GM21381 (cell line): ENCODE data around the gene ZNF235.
A peak's percentile ranks its signal among the peaks of the same experiment; 100 is the strongest.
"Not testable (repeated sequence)": the region's sequence is repeated elsewhere in the genome, so short reads cannot be mapped to it uniquely, and the experiment has no call there.

ENCODE experiments used
- ATAC-seq: cut with Tn5 transposase; IDR thresholded peaks from one replicate; pipeline ENCODE4 v1.9.1; 2021; ENCODE audit warnings: mild to moderate bottlenecking, moderate library complexity; ENCODE audit not compliant: unreplicated experiment

ZNF235 gene

GRCh38 chr19:44304659-44305193 lies at the start of gene ZNF235:
Gene ZNF235, minus strand, starts transcription at chr19:44305025. Its CDS starts 1,621 bp downstream, at chr19:44303404.
- peak; percentile 93 for ATAC-seq

DNA sequence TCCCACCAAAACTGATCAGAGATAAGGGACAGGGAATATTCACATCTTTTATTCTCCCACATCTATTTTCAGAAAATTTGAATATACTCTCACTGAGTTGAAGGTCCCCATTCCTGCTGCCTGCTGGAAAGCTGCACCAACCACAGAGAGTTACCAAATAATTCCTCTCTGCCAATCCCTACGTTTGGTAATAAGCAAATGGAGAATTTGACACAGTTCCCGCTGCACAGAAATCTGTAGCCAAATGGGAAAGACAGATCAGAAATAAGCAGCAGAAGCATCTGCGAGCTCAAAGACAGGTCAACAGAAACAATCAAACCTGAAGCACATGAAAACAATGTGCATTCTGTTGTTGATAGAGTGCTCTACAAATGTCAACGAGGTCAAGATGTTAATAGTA lies 41.7 kb upstream of the ZNF235 start:
- no peak for ATAC-seq

DNA sequence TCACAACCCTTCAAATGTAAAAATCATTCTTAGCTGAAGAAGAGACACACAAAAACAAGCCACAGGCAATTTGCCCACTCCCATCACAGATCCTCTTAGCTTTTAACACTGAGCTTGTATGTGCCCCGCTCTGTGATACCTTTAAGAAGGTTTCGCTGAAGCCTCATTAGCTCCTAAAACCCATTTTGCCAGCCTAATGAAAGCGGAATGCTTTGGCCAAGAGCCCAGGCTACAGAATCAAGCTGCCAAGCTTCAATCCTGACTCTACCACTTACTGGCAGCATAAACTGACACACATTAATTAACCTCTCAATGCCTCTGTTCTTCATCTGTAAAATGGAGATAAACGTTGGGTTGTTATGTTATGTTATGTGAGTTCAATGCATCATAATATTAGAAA lies 41.1 kb upstream of the ZNF235 start:
- no peak for ATAC-seq

GRCh38 chr19:44344255-44344654 lies 39.4 kb upstream of the ZNF235 start:
- no peak for ATAC-seq

DNA sequence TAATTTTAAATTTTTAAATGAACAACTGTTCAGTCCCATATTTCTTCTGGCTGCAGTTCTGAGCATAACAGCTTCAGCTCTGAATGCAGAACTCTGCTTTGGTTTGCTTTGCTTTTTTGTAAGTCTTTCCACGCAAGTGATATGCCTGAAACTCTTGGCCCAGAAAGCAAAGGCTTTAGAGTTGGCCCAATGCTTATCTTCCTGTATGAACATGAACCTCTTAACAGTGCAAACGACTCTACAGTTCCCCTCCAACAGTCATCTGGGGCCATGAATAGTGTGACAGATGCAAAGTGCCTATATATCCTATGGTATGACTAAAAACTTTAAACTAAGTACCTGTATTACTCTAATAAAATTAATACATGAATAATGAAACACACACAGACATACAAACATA lies 37.0 kb upstream of the ZNF235 start:
- ATAC-seq = no peak

DNA sequence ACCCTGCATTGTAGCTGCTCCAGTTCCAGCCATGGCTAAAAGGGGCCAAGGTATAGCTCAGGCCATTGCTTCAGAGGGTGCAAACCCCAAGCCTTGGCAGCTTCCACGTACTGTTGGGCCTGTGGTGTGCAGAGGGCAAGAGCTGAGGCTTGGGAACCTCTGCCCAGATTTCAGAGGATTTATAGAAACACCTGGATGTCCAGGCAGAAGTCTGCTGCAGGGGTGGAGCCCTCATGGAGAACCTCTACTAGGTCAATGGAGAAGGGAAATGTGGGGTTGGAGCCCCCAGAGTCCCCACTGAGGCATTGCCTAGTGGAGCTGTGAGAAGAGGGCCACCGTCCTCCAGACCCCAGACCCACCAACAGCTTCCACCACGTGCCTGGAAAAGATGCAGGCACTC lies 29.8 kb upstream of the ZNF235 start:
- not testable (repeated sequence) for ATAC-seq

- no peak for ATAC-seq
Measured at GRCh38 chr19:44332145-44332544, 27.3 kb upstream of the ZNF235 start.

DNA sequence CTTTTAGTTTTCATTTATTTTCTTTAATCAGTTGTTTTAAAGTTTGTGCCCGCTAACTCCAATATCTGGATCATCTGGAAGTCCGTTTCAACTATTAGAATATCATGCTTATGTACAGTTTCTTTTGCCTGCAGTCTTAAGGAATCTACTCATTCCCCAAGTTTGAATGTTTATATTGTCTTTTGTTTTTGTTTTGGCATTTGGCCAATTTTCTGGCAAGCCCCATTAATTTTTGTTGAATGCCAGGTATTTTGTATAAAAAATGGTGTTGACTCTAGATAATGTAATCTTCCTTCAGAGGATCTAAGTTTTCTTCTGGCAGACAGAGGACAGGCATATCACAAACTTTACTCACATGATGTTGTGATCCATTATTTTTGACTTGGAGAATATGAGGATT lies 11.1 kb upstream of the ZNF235 start:
- ATAC-seq = no peak

GRCh38 chr19:44313231-44313630 lies 8.4 kb upstream of the ZNF235 start:
- no peak for ATAC-seq

- ATAC-seq = no peak
Measured at GRCh38 chr19:44308011-44308410, 3.2 kb upstream of the ZNF235 start.

- no peak for ATAC-seq
Measured at GRCh38 chr19:44306283-44306682, 1.5 kb upstream of the ZNF235 start.

GRCh38 chr19:44305457-44305856 lies 632 bp upstream of the ZNF235 start:
- ATAC-seq = no peak

- ATAC-seq = peak; percentile 7
Measured at GRCh38 chr19:44303976-44304568, 753 bp downstream of the ZNF235 start.

GRCh38 chr19:44303320-44303719 lies 1.5 kb downstream of the ZNF235 start:
- no peak for ATAC-seq

GRCh38 chr19:44284968-44285367 lies 19.9 kb downstream of the ZNF235 start:
- ATAC-seq = no peak

DNA sequence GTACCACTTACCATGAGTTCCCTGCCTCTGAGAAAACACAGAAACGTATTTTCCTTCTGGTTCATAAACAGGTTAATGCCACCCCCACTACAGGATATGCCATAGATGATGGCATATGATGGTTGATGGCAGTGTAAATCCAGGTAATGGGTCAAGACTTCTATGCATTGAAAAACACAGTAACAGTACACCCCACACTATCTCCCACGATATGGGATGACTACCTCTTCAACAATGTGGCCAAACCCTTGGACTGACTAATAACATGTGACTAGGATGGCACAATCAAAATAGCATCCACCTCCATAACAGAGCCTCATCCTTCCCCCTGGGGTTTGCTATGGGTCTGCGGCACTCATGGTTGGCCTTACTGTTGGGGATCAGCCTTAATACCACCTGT lies 22.0 kb downstream of the ZNF235 start:
- ATAC-seq = no peak

DNA sequence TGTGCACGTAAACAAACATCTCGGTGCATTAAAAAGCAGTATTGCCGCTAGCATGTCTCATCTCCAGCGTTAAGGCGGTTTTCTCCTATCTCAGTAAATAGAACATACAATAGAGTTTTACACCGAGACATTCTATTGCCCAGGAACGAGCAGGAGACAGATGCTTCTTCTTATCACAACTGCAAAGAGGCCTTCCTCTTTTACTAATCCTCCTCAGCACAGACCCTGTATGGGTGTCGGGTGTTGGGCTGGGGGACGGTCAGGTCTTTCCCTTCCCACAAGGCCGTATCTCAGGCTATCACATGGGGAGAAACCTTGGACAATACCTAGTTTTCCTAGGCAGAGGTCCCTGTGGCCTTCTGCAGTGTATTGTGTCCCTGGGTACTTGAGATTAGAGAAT lies 23.9 kb downstream of the ZNF235 start:
- no peak for ATAC-seq

DNA sequence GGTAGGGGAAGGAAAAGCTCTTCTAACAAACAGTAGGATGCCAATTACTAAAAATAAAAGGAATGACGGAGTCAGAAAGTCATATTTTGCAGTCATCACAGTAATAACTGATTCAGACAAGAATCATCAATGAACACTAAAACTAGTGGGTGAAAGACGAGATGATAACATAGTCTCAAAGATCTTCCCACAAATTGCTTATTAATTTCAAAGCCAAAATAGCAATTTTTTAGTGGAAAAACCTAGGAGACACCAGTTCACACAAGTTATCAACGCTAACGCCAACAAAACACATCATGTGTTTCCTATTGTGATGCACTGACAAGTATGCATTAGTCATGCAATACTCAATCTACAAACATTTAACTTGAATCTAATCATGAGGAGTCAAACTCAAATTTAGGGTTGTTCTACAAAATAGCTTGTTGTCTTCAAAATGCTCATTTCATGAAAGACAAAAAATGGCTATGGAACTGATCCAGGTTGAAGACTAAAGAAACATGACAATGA lies 26.6 kb downstream of the ZNF235 start:
- no peak for ATAC-seq

- no peak for ATAC-seq
Measured at GRCh38 chr19:44277331-44277730, 27.5 kb downstream of the ZNF235 start.

GRCh38 chr19:44260695-44261446 lies 44.0 kb downstream of the ZNF235 start:
- no peak for ATAC-seq

GRCh38 chr19:44260343-44260681 lies 44.5 kb downstream of the ZNF235 start:
- no peak for ATAC-seq

DNA sequence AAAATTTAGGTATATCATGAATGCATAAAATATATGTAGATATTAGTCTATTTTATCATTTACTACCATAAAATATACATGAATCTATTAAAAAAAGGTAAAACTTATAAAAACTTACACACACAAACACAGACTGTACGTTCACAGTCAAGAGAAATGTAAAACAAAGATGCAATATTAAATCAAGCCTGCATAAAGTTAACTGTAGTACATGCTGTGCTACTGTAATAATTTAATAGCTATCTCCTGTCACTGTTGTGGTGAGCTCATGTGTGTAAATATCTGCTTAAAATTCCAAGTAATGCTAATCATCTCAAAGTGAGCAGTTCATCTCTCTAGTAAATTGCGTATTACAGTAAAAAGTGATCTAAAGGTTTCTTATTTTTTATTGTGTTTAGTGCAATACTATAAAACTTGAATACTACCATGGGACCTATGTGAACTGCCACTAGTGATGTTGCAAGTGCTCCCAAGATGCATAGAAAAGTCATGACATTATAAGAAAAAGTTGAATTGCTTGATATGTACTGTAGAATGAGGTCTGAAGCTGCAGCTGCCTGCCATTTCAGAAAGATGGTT lies 45.9 kb downstream of the ZNF235 start:
- ATAC-seq = no peak
